DMS 273 treated with DMSO at 0.1 percent for 48 hours (cell line): ENCODE measurements around the gene NOP53.
"Not testable (repeated sequence)": the region's sequence is repeated elsewhere in the genome, so short reads cannot be mapped to it uniquely, and the experiment has no call there.

Experiments used
- DNase-seq: peaks from one replicate; lab custom pipeline; 2025; lab: John Stamatoyannopoulos, UW

NOP53 gene

GRCh38 chr19:47745010-47745901, at the start of gene NOP53:
TSS of gene NOP53 (plus strand) at chr19:47745546. CDS start at chr19:47745560, 14 bp downstream.
- DNase-seq: peak; percentile 93

DNA sequence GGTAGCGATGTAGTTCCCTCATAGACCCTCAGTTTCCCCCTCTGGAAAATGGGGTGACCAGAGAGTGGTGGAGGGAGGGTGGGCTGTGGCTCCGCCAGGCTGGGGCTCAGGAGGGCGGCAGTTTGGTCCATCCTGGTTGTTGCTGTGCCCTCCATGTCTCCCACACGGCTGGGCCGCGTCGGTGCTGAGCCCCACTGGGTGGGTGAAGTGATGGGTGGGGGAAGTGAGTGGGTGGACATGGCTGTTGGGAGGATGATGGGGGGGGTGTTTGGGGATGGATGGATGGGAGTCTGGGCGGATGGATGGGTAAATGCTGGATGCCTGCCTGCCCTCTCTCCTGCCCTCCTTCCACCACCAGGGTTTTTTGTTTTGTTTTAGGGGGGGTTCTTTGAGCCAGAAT, 48.7 kb upstream of the NOP53 start:
- no peak for DNase-seq

- peak; percentile 41 for DNase-seq
These were observed 47.3 kb upstream of the NOP53 start for GRCh38 chr19:47697863-47698609.

DNA sequence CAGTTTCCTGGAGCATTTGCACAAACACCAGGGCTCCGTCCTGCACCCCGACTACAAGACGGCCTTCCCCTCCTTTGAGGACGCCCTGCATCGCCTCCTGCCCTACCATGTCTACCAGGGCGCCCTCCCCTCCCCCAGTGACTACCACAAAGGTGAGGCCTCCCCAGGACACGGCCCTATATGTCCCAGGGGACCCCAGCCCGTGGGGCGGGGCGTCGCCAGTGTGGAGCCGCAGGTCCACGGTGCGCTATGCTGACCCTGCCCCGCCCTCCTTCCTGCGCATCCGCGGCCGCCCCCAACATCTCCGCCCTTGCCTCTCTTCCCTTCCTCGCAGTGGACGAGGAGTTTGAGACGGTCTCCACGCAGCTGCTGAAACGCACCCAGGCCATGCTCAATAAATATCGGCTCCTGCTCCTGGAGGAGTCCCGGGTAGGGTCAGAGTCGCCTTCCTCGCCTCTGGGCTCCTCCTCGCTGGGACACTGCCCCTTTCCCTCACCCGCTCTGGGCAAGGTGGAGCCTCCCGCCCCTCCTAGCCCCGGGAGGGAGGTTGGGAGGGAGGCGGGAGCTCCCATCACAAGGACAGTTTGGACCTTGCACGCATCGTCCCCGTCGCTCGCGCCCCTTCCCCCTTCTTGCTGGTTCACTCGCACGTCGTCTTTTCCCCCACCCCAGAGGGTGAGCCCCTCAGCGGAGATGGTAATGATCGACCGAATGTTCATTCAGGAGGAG, 46.6 kb upstream of the NOP53 start:
- DNase-seq: no peak

- DNase-seq: no peak
These were observed 45.9 kb upstream of the NOP53 start for GRCh38 chr19:47699360-47699917.

DNA sequence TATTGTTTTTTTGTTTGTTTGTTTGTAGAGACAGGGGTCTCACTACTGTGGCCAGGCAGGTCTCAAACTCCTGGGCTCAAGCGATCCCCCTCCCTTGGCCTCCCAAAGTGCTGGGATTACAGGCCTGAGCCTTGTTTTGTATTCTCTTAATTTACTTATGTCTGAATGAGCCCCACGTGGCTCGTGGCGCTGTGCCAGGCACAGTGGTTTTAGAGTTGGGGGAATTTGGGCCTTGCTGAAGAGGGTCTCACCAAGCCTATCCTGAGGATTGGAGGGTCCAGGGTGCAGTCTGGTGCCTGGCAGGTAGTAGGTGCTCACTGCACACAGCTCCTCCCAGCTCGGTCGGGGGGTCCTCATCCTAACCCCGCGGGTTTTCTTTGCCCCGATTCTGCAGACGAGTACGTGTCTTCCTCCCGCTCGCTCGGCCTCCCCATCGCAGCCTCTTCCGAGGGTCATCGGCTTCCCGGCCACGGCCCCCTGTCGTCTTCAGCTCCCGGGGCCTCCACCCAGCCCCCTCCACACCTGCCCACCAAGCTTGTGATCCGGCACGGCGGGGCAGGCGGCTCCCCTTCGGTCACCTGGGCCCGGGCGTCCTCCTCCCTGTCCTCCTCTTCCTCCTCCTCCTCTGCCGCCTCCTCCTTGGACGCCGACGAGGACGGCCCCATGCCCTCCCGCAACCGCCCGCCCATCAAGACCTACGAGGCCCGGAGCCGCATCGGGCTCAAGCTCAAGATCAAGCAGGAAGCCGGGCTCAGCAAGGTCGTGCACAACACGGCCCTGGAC, 44.2 kb upstream of the NOP53 start:
- no peak for DNase-seq

- no peak for DNase-seq
These were observed 43.4 kb upstream of the NOP53 start for GRCh38 chr19:47701717-47702552.

DNA sequence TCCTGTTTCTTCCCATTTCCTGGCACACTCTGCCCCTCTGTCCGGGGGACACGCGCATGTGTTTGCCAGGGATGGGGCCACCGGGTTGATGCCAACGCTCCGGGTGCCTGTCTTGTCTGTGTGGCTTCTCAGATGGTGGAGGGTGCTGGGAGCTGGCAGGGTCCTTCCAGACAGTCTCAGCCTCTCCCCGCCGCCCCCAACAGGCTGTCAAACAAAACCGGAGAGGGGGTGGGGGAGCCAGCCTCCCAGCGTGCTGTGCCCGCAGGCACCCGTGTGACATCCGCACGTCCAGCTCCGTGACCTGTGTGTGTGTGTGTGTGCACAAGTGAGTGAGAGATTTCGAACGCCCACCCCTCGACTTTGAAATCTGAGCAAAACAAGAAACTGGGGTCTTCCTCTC, 42.7 kb upstream of the NOP53 start:
- DNase-seq: no peak

DNA sequence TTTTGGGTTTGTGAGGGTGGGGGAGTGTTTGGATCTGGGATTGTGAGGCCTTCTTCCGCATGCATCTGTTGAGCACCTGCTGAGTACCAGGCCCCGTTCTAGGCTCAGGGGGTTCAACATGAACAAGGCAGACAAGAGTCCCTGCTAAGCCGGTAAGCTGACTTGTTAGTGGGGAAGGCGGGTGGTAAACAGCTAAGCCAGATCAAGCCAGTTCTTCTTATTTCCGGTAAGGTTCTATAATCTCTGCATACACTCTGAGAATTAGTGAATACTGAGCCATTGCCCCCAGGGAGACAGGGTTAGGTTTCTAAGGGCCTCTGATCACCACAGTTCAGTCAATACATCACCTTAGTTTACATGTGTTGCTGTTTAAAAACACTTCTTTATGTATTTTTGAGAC, 42.0 kb upstream of the NOP53 start:
- no peak for DNase-seq

DNA sequence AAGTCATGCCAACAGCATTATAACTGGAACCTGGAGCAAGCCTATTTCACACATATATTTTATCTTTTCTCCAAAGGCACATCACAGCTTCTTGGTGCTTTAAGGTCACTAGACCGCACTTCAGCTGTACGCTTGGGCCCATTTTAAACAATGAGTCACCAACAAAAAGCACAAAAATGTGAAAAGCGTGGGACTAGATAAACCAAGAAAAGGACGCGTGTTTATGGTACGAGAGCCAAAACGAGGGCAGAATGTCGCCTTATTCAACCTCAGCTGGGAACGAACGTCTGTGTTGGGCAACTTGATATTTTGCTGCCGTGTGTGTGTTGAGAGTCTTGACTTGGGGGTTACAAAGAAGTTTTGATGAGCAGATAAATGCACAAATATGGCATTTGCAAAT, 41.3 kb upstream of the NOP53 start:
- no peak for DNase-seq

- DNase-seq: no peak
These were observed 40.7 kb upstream of the NOP53 start for GRCh38 chr19:47704656-47705055.

DNA sequence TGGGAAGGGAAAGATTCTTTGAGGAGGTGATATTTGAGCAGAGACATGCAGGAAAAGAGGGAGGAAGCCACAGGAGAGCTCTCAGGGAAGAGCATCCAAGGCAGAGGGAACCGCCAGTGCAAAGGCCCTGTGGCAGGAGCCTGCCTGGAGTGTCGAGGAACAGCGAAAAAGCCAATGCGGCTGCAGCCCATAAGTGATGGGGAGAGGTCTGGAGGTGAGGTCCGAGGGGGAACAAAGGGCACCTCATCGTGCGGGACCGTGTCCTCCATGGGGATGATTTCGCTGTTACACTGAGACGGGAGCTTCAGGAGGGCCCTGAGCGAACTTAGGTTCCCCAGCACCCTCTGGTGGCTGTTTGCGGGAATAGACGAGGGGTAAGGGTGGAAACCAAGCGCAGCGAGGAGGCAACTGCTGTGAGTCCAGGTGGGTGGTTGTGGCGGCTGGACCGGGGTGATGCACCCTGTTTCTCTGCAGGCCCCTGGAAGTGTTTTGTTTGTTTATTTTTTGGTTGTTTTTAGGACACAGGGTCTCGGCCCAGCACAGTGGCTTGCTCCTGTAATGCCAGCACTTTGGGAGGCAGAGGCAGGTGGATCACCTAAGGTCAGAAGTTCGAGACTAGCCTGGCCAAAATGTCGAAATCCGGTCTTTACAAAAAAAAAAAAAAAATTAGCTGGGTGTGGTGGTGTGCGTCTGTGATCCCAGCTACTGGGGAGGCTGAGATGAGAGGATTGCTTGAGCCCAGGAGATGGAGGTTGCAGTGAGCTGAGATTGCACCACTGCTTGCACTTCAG, 38.0 kb upstream of the NOP53 start:
- DNase-seq: peak; percentile 47

GRCh38 chr19:47711652-47712242, 33.6 kb upstream of the NOP53 start:
- DNase-seq: no peak

DNA sequence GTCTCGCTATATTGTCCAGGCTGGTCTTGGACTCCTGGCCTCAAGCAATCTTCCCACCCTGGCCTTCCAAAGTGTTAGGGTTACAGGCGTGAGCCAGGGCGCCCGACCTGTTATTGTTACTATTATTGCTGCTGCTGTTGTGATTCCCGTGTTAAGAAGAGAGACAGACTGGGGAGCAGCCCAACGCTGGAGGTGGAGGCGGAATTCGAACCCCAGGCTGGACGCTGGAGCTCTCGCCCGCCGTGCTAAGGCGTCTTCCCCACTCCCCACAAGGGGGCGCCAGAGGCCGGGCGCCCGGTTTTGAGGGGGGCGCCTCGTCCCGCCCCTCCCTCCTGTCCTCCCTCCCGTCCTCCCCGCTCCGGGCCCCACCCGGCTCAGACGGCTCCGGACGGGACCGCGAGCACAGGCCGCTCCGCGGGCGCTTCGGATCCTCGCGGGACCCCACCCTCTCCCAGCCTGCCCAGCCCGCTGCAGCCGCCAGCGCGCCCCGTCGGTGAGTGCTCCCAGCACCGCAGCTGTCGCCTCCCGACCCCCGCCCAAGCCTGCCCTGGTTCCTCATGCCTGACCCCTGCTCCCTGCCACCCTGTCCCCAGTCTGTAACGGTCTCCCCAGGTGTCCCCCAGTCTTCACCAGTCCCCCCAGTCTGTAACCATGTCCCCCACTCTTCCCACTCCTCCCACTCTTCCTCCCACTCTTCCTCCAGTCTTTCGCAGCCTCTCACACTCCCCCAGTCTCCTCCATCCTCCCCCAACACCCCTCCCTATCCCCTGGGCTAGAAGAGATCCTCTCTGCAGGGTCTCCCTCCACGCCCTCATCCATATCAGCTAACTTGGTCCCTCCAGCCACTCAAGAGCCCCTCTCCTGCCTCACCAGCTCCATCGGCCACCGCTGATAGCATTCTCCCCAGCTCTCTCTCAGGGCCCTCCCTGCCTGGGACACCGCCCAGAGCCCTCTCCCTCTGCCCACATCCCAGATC, 32.0 kb upstream of the NOP53 start, which contains the start of gene EHD2:
EHD2 (plus strand) TSS at position 377 of the 976 bp plus-strand sequence. CDS start 3,191 bp downstream, outside the sequence.
- peak; percentile 24 for DNase-seq

DNA sequence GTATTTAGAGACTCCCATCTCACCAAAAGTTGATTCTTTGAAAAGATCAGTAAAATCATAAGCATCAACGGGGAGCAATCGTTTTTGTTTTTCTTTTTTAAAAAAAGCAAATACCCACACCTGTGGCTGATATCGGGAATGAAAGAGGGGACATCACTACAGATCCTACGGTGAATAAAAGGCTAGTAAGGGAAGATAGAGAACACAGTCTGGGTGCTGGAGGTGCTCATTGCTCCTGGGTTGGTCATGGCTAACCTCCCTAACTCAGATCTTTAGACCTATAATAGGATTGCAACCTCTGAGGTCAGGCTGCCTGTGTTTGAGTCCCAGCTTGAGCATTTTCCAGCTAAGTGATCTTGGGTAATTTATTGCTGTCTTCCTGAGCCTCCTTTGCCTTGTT, 31.0 kb upstream of the NOP53 start:
- no peak for DNase-seq

DNA sequence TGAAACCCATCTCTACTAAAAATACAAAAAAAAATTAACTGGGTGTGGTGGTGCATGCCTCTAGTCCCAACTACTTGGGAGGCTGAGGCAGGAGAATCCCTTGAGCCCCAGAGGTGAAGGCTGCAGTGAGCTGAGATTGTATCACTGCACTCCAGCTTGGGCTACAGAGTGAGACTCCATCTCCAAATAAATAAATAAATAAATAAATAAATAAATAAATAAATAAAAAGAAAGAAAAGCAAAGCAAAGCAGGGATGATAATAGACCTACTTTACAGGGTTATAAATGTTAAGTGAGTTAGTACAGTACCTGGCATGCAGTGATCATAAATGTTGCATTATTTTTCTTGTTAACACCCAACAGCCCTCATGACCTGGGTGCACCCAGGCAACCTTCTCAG, 30.5 kb upstream of the NOP53 start:
- DNase-seq: not testable (repeated sequence)

DNA sequence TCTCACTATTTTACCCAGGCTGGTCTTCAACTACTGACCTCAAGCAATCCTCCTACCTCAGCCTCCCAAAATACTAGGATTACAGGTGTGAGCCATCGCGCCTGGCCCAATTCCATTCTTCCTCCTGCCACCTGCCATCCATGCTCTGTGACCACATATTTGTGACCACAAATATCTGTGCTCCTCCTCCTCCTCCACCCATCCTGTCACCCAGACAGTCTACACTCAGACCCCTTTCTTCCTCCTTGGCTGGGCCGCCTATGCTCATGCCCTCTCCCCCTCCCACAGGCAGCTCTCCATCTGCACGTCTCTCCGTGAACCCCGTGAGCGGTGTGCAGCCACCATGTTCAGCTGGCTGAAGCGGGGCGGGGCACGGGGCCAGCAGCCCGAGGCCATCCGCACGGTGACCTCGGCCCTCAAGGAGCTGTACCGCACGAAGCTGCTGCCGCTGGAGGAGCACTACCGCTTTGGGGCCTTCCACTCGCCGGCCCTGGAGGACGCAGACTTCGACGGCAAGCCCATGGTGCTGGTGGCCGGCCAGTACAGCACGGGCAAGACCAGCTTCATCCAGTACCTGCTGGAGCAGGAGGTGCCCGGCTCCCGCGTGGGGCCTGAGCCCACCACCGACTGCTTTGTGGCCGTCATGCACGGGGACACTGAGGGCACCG, 28.9 kb upstream of the NOP53 start:
- no peak for DNase-seq
